Measurements from ENCODE around the gene COX17. TPM values are rescaled to one million over a fixed set of nuclear protein-coding genes. Genes with fewer than 3 reads are reported as not detected.

COX17 gene
- polyA plus RNA-seq, 1 of the 3 experiments (the other 2 are of a cell fraction) = 21.5 TPM

DNA sequence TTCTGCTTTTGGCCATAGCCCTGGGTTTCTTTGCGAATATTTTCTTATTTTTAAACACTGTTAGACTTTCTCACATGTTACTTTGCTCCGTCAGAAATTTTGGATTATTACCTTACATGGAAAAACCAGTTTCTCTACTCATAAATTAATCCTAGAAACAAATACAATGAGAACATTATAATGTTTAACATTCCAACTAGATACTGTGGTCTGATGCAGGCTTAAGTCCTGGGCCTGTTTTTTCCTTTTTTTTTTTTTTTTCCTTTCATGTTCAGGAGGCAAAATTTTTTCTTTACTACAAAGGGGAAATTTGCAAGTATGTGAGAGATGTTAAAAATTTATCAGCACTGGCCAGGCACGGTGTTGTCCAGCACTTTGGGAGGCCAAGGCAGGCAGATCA, 45.7 kb downstream of the COX17 start:
- ChIA-PET CTCF (no interaction called here), POLR2A (no interaction called here)
- TF ChIP-seq NFIC (IDR thresholded peaks at IDR 0.05; ENCODE audit: borderline replicate concordance) (no peak), JUND (IDR thresholded peaks at IDR 0.05) (no peak), ZBTB33 (IDR thresholded peaks at IDR 0.05; ENCODE audit: borderline replicate concordance, low read depth) (no peak), EZH2phosphoT487 (IDR thresholded peaks at IDR 0.05; ENCODE audit: borderline replicate concordance, low read depth) (no peak), RCOR1 (IDR thresholded peaks at IDR 0.05; ENCODE audit: low read length) (no peak), MXI1 (IDR thresholded peaks at IDR 0.05; ENCODE audit: low read depth, low read length) (no peak), MAX (IDR thresholded peaks at IDR 0.05; ENCODE audit: low read depth) (no peak), FOXJ3 (CRISPR knock-in tag; IDR thresholded peaks at IDR 0.05) (no peak), RAD21 (IDR thresholded peaks at IDR 0.05; ENCODE audit: low read length) (no peak), FOXM1 (IDR thresholded peaks at IDR 0.05; ENCODE audit: low read depth) (no peak)
- TF ChIP-seq, protein P1, sequence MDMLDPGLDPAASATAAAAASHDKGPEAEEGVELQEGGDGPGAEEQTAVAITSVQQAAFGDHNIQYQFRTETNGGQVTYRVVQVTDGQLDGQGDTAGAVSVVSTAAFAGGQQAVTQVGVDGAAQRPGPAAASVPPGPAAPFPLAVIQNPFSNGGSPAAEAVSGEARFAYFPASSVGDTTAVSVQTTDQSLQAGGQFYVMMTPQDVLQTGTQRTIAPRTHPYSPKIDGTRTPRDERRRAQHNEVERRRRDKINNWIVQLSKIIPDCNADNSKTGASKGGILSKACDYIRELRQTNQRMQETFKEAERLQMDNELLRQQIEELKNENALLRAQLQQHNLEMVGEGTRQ (IDR thresholded peaks at IDR 0.05; ENCODE audit: borderline replicate concordance, low read depth, low read length) = no peak
- Histone ChIP-seq H3K9me3 (no peaks in the 10 kb centered on the region), H2AFZ (ENCODE audit: low read depth) (no peak overlapping the region), H3K4me1 (ENCODE audit: control insufficient read depth in 1 of 2, insufficient read depth in 2 of 2, low read depth in 1 of 2, low read length in 1 of 2) (peaks cover 0 to 22% of the 10 kb centered on the region in 2 experiments; a peak in 3 of 4 replicates), H3K79me2 (ENCODE audit: insufficient read depth) (no peaks in the 10 kb centered on the region), H3K4me2 (no peak overlapping the region), H3F3A (replicated peaks; ENCODE audit: insufficient read depth) (no peaks in the 10 kb centered on the region), H3K9ac (no peak overlapping the region), H3K4me3 (ENCODE audit: low read depth in 2 of 2, low read length in 1 of 2) (no peak overlapping the region), H3K27ac (ENCODE audit: low read depth in 2 of 2, low read length in 1 of 2) (no peak overlapping the region), H3K9me2 (no peaks in the 10 kb centered on the region), H4K20me1 (ENCODE audit: insufficient read depth) (no peaks in the 10 kb centered on the region), H3K27me3 (ENCODE audit: insufficient read depth) (no peaks in the 10 kb centered on the region), H3K36me3 (replicated peaks in 1 of 2; ENCODE audit: control insufficient read depth in 1 of 2, insufficient read depth in 2 of 2, low read length in 1 of 2) (no peaks in the 10 kb centered on the region)
- 76% methylated on average over 3 of the region's 3 CpGs for WGBS (ENCODE audit: low lambda C conversion rate)
- DNase-seq = no peak

DNA sequence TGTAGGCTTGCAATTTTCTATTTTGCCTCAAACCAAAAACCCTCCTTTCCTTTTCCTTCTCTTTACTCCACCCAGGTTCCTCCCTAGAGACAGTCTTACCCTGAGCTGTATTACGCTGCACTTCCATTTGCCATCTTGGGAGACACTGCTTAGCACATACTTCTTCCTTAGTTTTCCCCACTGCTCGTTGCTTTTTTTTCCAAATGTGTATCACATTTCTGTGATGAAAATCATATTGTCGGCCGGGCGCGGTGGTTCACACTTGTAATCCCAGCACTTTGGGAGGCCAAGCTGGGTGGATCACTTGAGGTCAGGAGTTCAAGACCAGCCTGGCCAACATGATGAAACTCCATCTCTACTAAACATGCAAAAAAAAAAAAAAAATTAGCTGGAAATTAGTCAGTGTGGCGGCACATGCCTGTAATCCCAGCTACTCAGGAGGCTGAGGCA, 46.3 kb downstream of the COX17 start:
- no peaks in the 10 kb centered on the region for H3K27me3 ChIP-seq (ENCODE audit: insufficient read depth)
- H3F3A ChIP-seq (replicated peaks; ENCODE audit: insufficient read depth) = no peaks in the 10 kb centered on the region
- no peak overlapping the region for H3K4me3 ChIP-seq (ENCODE audit: low read depth in 2 of 2, low read length in 1 of 2)
- ChIA-PET POLR2A (no interaction called here), CTCF (interaction anchor here (0.6 kb wide), 1 partner anchor 9 kb away, joined by 3 read pairs; no protein-coding TSS in a partner anchor)
- H3K79me2 ChIP-seq (ENCODE audit: insufficient read depth) = no peaks in the 10 kb centered on the region
- no peaks in the 10 kb centered on the region for H3K9me2 ChIP-seq
- H3K9me3 ChIP-seq = no peaks in the 10 kb centered on the region
- DNase-seq = no peak
- no peaks in the 10 kb centered on the region for H3K36me3 ChIP-seq (replicated peaks in 1 of 2; ENCODE audit: control insufficient read depth in 1 of 2, insufficient read depth in 2 of 2, low read length in 1 of 2)
- no peak overlapping the region for H3K27ac ChIP-seq (ENCODE audit: low read depth in 2 of 2, low read length in 1 of 2)
- H3K9ac ChIP-seq = no peak overlapping the region
- WGBS (ENCODE audit: low lambda C conversion rate) = 95% methylated on average over 7 of the region's 7 CpGs
- peaks cover 2 to 19% of the 10 kb centered on the region in 2 experiments; a peak in 3 of 4 replicates for H3K4me1 ChIP-seq (ENCODE audit: control insufficient read depth in 1 of 2, insufficient read depth in 2 of 2, low read depth in 1 of 2, low read length in 1 of 2)
- TF ChIP-seq GABPA (IDR thresholded peaks at IDR 0.05; ENCODE audit: low read depth) (no peak), POLR2AphosphoS5 (IDR thresholded peaks at IDR 0.05; ENCODE audit: low read depth, low read length) (no peak), NFIC (IDR thresholded peaks at IDR 0.05; ENCODE audit: borderline replicate concordance) (no peak), SIN3A (IDR thresholded peaks at IDR 0.05; ENCODE audit: borderline replicate concordance, low read depth, low read length) (no peak), RFX5 (IDR thresholded peaks at IDR 0.05; ENCODE audit: low read length) (no peak), YY1 (IDR thresholded peaks at IDR 0.05; ENCODE audit: low read depth) (no peak), JUND (IDR thresholded peaks at IDR 0.05) (no peak), CHD2 (IDR thresholded peaks at IDR 0.05; ENCODE audit: low read length, partially characterized antibody) (no peak), SMC3 (IDR thresholded peaks at IDR 0.05; ENCODE audit: low read depth, low read length) (no peak), TAF1 (IDR thresholded peaks at IDR 0.05; ENCODE audit: borderline replicate concordance, low read depth, low read length) (no peak), RXRA (IDR thresholded peaks at IDR 0.05; ENCODE audit: borderline replicate concordance, low read depth) (no peak), NRF1 (IDR thresholded peaks at IDR 0.05; ENCODE audit: low read depth, low read length) (no peak), MXI1 (IDR thresholded peaks at IDR 0.05; ENCODE audit: low read depth, low read length) (no peak), EZH2phosphoT487 (IDR thresholded peaks at IDR 0.05; ENCODE audit: borderline replicate concordance, low read depth) (no peak), MEF2A (IDR thresholded peaks at IDR 0.05; ENCODE audit: borderline replicate concordance, low read depth) (no peak)
- TF ChIP-seq, protein P2, sequence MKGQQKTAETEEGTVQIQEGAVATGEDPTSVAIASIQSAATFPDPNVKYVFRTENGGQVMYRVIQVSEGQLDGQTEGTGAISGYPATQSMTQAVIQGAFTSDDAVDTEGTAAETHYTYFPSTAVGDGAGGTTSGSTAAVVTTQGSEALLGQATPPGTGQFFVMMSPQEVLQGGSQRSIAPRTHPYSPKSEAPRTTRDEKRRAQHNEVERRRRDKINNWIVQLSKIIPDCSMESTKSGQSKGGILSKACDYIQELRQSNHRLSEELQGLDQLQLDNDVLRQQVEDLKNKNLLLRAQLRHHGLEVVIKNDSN (IDR thresholded peaks at IDR 0.05; ENCODE audit: borderline replicate concordance, low read depth) = no peak
- H3K4me2 ChIP-seq = no peak overlapping the region
- H2AFZ ChIP-seq (ENCODE audit: low read depth) = 0 out of 2 replicates have a peak overlapping the region, but pooled peaks have one; percentile 24
- H4K20me1 ChIP-seq (ENCODE audit: insufficient read depth) = no peaks in the 10 kb centered on the region
